H9 (cell line): Measurements from ENCODE around the gene TRIOBP. TPM values are rescaled to one million over a fixed set of nuclear protein-coding genes. Genes with fewer than 3 reads are reported as not detected.

Experiments
- DNase-seq: peaks from one replicate; pipeline ENCODE4 v3.0.0-alpha.2; 2017
- H2AFZ ChIP-seq: one replicate; pipeline ENCODE4 v1.6.1; 2013; ENCODE audit warnings: mild to moderate bottlenecking, low read length, control low read depth, moderate library complexity
- H2AK5ac ChIP-seq: 2 replicates; pipeline ENCODE4 v1.6.1; 2013; ENCODE audit warnings: low read length, control low read depth, mixed read lengths; ENCODE audit not compliant: insufficient read length
- H2BK120ac ChIP-seq: one replicate; pipeline ENCODE4 v1.6.1; 2013; ENCODE audit warnings: low read depth, mild to moderate bottlenecking, low read length, control low read depth, inconsistent platforms; ENCODE audit not compliant: poor library complexity, severe bottlenecking
- H2BK12ac ChIP-seq: 2 replicates; pipeline ENCODE4 v1.6.1; 2013; ENCODE audit warnings: low read length, control low read depth, mixed read lengths, low read depth; ENCODE audit not compliant: insufficient read length
- H2BK15ac ChIP-seq: 2 replicates; pipeline ENCODE4 v1.6.1; 2013; ENCODE audit warnings: low read depth, low read length, control low read depth
- H2BK20ac ChIP-seq: one replicate; pipeline ENCODE4 v1.6.1; 2013; ENCODE audit warnings: low read depth, mild to moderate bottlenecking, low read length, control low read depth, inconsistent platforms; ENCODE audit not compliant: poor library complexity, severe bottlenecking
- H2BK5ac ChIP-seq: 2 replicates; pipeline ENCODE4 v1.6.1; 2013; ENCODE audit warnings: low read length, control low read depth, mixed read lengths; ENCODE audit not compliant: insufficient read length
- H3K14ac ChIP-seq: 2 replicates; pipeline ENCODE4 v1.6.1; 2013; ENCODE audit warnings: low read length, control low read depth; ENCODE audit not compliant: insufficient read depth
- H3K18ac ChIP-seq: 2 replicates; pipeline ENCODE4 v1.6.1; 2013; ENCODE audit warnings: low read depth, mild to moderate bottlenecking, mixed read lengths, low read length, control low read depth; ENCODE audit not compliant: insufficient read length
- H3K23ac ChIP-seq: 2 replicates; pipeline ENCODE4 v1.6.1; 2013; ENCODE audit warnings: low read length, control low read depth, mixed read lengths, low read depth; ENCODE audit not compliant: insufficient read length
- H3K23me2 ChIP-seq: 2 replicates; pipeline ENCODE4 v1.6.1; 2013; ENCODE audit warnings: low read depth, mild to moderate bottlenecking, mixed read lengths, low read length, control low read depth; ENCODE audit not compliant: insufficient read length, poor library complexity, severe bottlenecking
- H3K27ac ChIP-seq: 2 replicates; pipeline ENCODE4 v1.5.1; 2013; ENCODE audit warnings: low read length, control low read depth, mixed read lengths, low read depth; ENCODE audit not compliant: insufficient read length
- H3K27me3 ChIP-seq: 2 replicates; pipeline ENCODE4 v1.6.1; 2013; ENCODE audit warnings: low read length, control low read depth, inconsistent platforms; ENCODE audit not compliant: insufficient read depth
- H3K4ac ChIP-seq: 2 replicates; pipeline ENCODE4 v1.6.1; 2013; ENCODE audit warnings: low read depth, mild to moderate bottlenecking, control low read depth, inconsistent platforms, low read length, moderate library complexity
- H3K4me1 ChIP-seq: 2 replicates; pipeline ENCODE4 v1.6.1; 2013; ENCODE audit warnings: low read length, control low read depth, inconsistent platforms; ENCODE audit not compliant: insufficient read depth
- H3K4me2 ChIP-seq: 2 replicates; pipeline ENCODE4 v1.6.1; 2013; ENCODE audit warnings: low read length, control low read depth, mixed read lengths; ENCODE audit not compliant: insufficient read length, insufficient read depth
- H3K56ac ChIP-seq: 2 replicates; pipeline ENCODE4 v1.6.1; 2013; ENCODE audit warnings: low read depth, mild to moderate bottlenecking, mixed read lengths, low read length, control low read depth; ENCODE audit not compliant: insufficient read length
- H3K79me1 ChIP-seq: 2 replicates; pipeline ENCODE4 v1.6.1; 2013; ENCODE audit warnings: low read depth, mild to moderate bottlenecking, moderate library complexity, low read length, control low read depth, inconsistent platforms; ENCODE audit not compliant: insufficient read depth, poor library complexity, severe bottlenecking
- H3K79me2 ChIP-seq: 2 replicates; pipeline ENCODE4 v1.6.1; 2013; ENCODE audit warnings: low read length, control low read depth, inconsistent platforms; ENCODE audit not compliant: insufficient read depth
- H3K9ac ChIP-seq: 2 replicates; pipeline ENCODE4 v1.6.1; 2013; ENCODE audit warnings: low read length, control low read depth, mixed read lengths; ENCODE audit not compliant: insufficient read length; ENCODE audit errors: extremely low read depth
- H3K9me3 ChIP-seq: one replicate; pipeline ENCODE4 v1.6.1; 2013; ENCODE audit warnings: low read depth, low read length, inconsistent platforms; ENCODE audit not compliant: control insufficient read depth
- H3T11ph ChIP-seq: one replicate; pipeline ENCODE4 v1.6.1; 2013; ENCODE audit warnings: mild to moderate bottlenecking, low read length, control low read depth, inconsistent platforms
- H4K20me1 ChIP-seq: one replicate; pipeline ENCODE4 v1.6.1; 2013; ENCODE audit not compliant: control insufficient read depth, insufficient read length, insufficient read depth
- H4K5ac ChIP-seq: 2 replicates; pipeline ENCODE4 v1.6.1; 2013; ENCODE audit warnings: low read depth, mild to moderate bottlenecking, mixed read lengths, low read length, control low read depth; ENCODE audit not compliant: insufficient read length
- H4K8ac ChIP-seq: replicated peaks from 2 replicates; pipeline ENCODE4 v1.6.1; 2013; ENCODE audit warnings: low read length, control low read depth, mixed read lengths, low read depth; ENCODE audit not compliant: insufficient read length
- H4K91ac ChIP-seq: 2 replicates; pipeline ENCODE4 v1.6.1; 2013; ENCODE audit warnings: low read depth, mild to moderate bottlenecking, moderate library complexity, mixed read lengths, low read length, control low read depth; ENCODE audit not compliant: insufficient read length
- H3K27ac Mint-ChIP-seq, 3 experiments: 2 replicates in 2 of 3; 3 replicates in 1 of 3; pipeline ENCODE4 v1.8.0; 2020 to 2021; ENCODE audit warnings: mixed read lengths in 3 of 3, mild to moderate bottlenecking in 1 of 3, moderate library complexity in 1 of 3
- H3K27me3 Mint-ChIP-seq: 2 replicates; pipeline ENCODE4 v1.8.0; 2021; ENCODE audit warnings: low read depth, mild to moderate bottlenecking, moderate library complexity, mixed read lengths
- H3K36me3 Mint-ChIP-seq, 3 experiments: 2 replicates in 2 of 3; 3 replicates in 1 of 3; pipeline ENCODE4 v1.8.0; 2020 to 2021; ENCODE audit warnings: low read depth in 3 of 3, mixed read lengths in 3 of 3; ENCODE audit not compliant: insufficient read depth in 1 of 3
- H3K4me1 Mint-ChIP-seq, 2 experiments: 2 replicates each; pipeline ENCODE4 v1.8.0; 2020; ENCODE audit warnings: mixed read lengths in 2 of 2
- H3K4me3 Mint-ChIP-seq, 2 experiments: 2 replicates in 1 of 2; 3 replicates in 1 of 2; pipeline ENCODE4 v1.8.0; 2020 to 2021; ENCODE audit warnings: mild to moderate bottlenecking in 2 of 2, mixed read lengths in 2 of 2, moderate library complexity in 1 of 2
- H3K9me3 Mint-ChIP-seq, 2 experiments: 2 replicates in 1 of 2; 3 replicates in 1 of 2; pipeline ENCODE4 v1.8.0; 2020; ENCODE audit warnings: mild to moderate bottlenecking in 2 of 2, mixed read lengths in 2 of 2, moderate library complexity in 1 of 2
- WGBS: extraction: QIAGEN DNeasy Blood & Tissue Kit; methylation state at CpG from one replicate; pipeline ENCODE4 v1.1.7; 2013; ENCODE audit warnings: missing lambda C conversion rate, low lambda C conversion rate, mixed read lengths; ENCODE audit not compliant: insufficient read length; ENCODE audit errors: extremely low coverage; 5-methylcytosine and 5-hydroxymethylcytosine counted together
- total RNA-seq: library from RNA; stranded (reverse); gene quantifications from 2 replicates; pipeline ENCODE4 v1.2.1, GENCODE V29; 2021
- TF ChIP-seq, protein P1 (sequence below): fragments of 200-600 bp; sonication (generic); conservative IDR thresholded peaks from 3 replicates; pipeline ENCODE4 v1.8.0; 2021; ENCODE audit warnings: antibody characterized with exemption, mild to moderate bottlenecking

Gene TRIOBP
- total RNA-seq, 1 experiment from 2014 or later = 52.7 TPM

DNA sequence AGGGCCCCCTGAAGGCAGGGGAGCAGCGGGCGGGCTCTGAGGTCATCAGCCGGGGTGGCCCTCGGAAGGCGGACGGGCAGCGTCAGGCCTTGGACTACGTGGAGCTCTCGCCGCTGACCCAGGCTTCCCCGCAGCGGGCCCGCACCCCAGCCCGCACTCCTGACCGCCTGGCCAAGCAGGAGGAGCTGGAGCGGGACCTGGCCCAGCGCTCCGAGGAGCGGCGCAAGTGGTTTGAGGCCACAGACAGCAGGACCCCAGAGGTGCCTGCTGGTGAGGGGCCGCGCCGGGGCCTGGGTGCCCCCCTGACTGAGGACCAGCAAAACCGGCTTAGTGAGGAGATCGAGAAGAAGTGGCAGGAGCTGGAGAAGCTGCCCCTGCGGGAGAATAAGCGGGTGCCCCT lies 60.8 kb downstream of the TRIOBP start:
- Mint-ChIP-seq H3K4me1 (no peaks in the 10 kb centered on the region), H3K36me3 (peaks cover 19 to 72% (median 69%) of the 10 kb centered on the region in 3 experiments; a peak in 6 of 7 replicates)
- no peak overlapping the region for H3K4me2 ChIP-seq

More for the DNA sequence above, 60.8 kb downstream of the TRIOBP start:
- TF ChIP-seq, protein P1, sequence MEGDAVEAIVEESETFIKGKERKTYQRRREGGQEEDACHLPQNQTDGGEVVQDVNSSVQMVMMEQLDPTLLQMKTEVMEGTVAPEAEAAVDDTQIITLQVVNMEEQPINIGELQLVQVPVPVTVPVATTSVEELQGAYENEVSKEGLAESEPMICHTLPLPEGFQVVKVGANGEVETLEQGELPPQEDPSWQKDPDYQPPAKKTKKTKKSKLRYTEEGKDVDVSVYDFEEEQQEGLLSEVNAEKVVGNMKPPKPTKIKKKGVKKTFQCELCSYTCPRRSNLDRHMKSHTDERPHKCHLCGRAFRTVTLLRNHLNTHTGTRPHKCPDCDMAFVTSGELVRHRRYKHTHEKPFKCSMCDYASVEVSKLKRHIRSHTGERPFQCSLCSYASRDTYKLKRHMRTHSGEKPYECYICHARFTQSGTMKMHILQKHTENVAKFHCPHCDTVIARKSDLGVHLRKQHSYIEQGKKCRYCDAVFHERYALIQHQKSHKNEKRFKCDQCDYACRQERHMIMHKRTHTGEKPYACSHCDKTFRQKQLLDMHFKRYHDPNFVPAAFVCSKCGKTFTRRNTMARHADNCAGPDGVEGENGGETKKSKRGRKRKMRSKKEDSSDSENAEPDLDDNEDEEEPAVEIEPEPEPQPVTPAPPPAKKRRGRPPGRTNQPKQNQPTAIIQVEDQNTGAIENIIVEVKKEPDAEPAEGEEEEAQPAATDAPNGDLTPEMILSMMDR = no peak
- Histone ChIP-seq H3K27ac (no peak overlapping the region), H4K8ac (no peak overlapping the region), H3K4ac (no peak overlapping the region), H4K91ac (no peak overlapping the region), H3K23me2 (no peaks in the 10 kb centered on the region), H2BK5ac (no peak overlapping the region), H3K14ac (no peak overlapping the region), H3K9me3 (no peaks in the 10 kb centered on the region), H3K56ac (no peak overlapping the region), H3K79me2 (no peaks in the 10 kb centered on the region), H3K79me1 (no peaks in the 10 kb centered on the region), H2AK5ac (no peak overlapping the region), H4K5ac (no peak overlapping the region), H4K20me1 (no peaks in the 10 kb centered on the region), H3K4me1 (no peaks in the 10 kb centered on the region), H3K23ac (no peak overlapping the region), H3K27me3 (no peaks in the 10 kb centered on the region), H3K9ac (no peak overlapping the region), H2AFZ (no peak overlapping the region), H2BK12ac (no peak overlapping the region), H3T11ph (no peak overlapping the region), H2BK120ac (no peak overlapping the region), H2BK20ac (no peak overlapping the region), H3K18ac (no peak overlapping the region), H2BK15ac (no peak overlapping the region)
- Mint-ChIP-seq H3K27me3 (no peaks in the 10 kb centered on the region), H3K4me3 (no peak overlapping the region), H3K9me3 (no peaks in the 10 kb centered on the region), H3K27ac (no peak overlapping the region)
- no peak for DNase-seq
- WGBS = no CpG with 5 or more reads among the region's 27 CpGs
